Panc1 (cell line): ENCODE measurements around the gene ZNF335. TPM values are rescaled to one million over a fixed set of nuclear protein-coding genes. Genes with fewer than 3 reads are reported as not detected.

Experiments used
- ATAC-seq: fragments of 200-7000 bp; cut with Tn5 transposase; 2 replicates; pipeline ENCODE4 v1.9.1; 2020; ENCODE audit warnings: mild to moderate bottlenecking, moderate library complexity
- BruUV-seq: library from RNA; stranded (reverse); fragments of 400-500 nt; replicated peaks from 2 replicates; lab custom pipeline; 2021; lab: Mats Ljungman, UMichigan
- CTCF ChIA-PET: fragments of 300-600 bp; sonication (Branson Sonifier 250); formaldehyde crosslinking; loops from one replicate; lab custom pipeline; 2022; ENCODE audit warnings: antibody characterized with exemption; lab: Charles Lee
- POLR2A ChIA-PET: fragments of 300-600 bp; sonication (Branson Sonifier 250); formaldehyde crosslinking; loops from one replicate; lab custom pipeline; 2022; ENCODE audit warnings: antibody characterized with exemption; lab: Charles Lee
- DNase-seq: peaks from one replicate; pipeline ENCODE4 v3.0.0-alpha.2; 2010; ENCODE audit warnings: low read depth, low spot score
- H3K27ac ChIP-seq: 2 replicates; pipeline ENCODE4 v1.5.1; 2011; ENCODE audit warnings: mild to moderate bottlenecking, low read length, inconsistent platforms
- H3K27me3 ChIP-seq: fragments of 200-500 bp; sonication (Bioruptor generic); 2 replicates; pipeline ENCODE4 v1.6.0; 2014; ENCODE audit warnings: low read length, inconsistent platforms; ENCODE audit not compliant: control insufficient read depth, insufficient read depth
- H3K36me3 ChIP-seq: fragments of 200-500 bp; sonication (Bioruptor generic); 2 replicates; pipeline ENCODE4 v1.5.1; 2014; ENCODE audit warnings: inconsistent platforms, mild to moderate bottlenecking, low read length, moderate library complexity; ENCODE audit not compliant: control insufficient read depth, insufficient read depth
- H3K4me1 ChIP-seq: 2 replicates; pipeline ENCODE4 v1.5.1; 2011; ENCODE audit warnings: inconsistent platforms, mild to moderate bottlenecking, low read length, moderate library complexity; ENCODE audit not compliant: control insufficient read depth, insufficient read depth
- H3K4me3 ChIP-seq, 2 experiments: 2 replicates each; pipeline ENCODE4 v1.5.1; 2011 to 2012; ENCODE audit warnings: low read depth in 2 of 2, low read length in 2 of 2, mild to moderate bottlenecking in 2 of 2, inconsistent platforms in 1 of 2, moderate library complexity in 1 of 2
- H3K9me3 ChIP-seq: fragments of 200-500 bp; sonication (Bioruptor generic); 2 replicates; pipeline ENCODE4 v1.5.1; 2014; ENCODE audit warnings: low read depth, mild to moderate bottlenecking, inconsistent platforms, low read length, moderate library complexity; ENCODE audit not compliant: control insufficient read depth, insufficient read depth
- POLR2AphosphoS5 ChIP-seq: IDR thresholded peaks from 2 replicates; pipeline ENCODE4 v1.6.1; 2012; ENCODE audit warnings: mild to moderate bottlenecking, low read depth, low read length, moderate library complexity
- SIN3A ChIP-seq: IDR thresholded peaks from 2 replicates; pipeline ENCODE4 v1.6.1; 2012; ENCODE audit warnings: low read depth, mild to moderate bottlenecking, low read length, moderate library complexity, borderline replicate concordance; ENCODE audit not compliant: insufficient read depth
- TCF7L2 ChIP-seq: IDR thresholded peaks from 2 replicates; pipeline ENCODE4 v1.6.1; 2011; ENCODE audit warnings: mild to moderate bottlenecking, low read depth, low read length, inconsistent platforms
- in situ Hi-C: cut with HindIII; loops from 2 replicates; pipeline ENCODE4 v1.10.0; 2016; ENCODE audit warnings: low sequenced_read_pairs, low pct_unique_long_range_greater_than_20kb
- intact Hi-C: fragments of 100-400 bp; cut with micrococcal nuclease; formaldehyde crosslinking; loops from one replicate; pipeline ENCODE4 v1.10.0; 2022; ENCODE audit not compliant: unreplicated experiment
- total RNA-seq: library from RNA; stranded (reverse); gene quantifications from one replicate; pipeline ENCODE4 v1.2.1, GENCODE V29; 2021; ENCODE audit not compliant: unreplicated experiment
- TF ChIP-seq, protein P1 (sequence below): fragments of 450-650 bp; IDR thresholded peaks from 2 replicates; pipeline ENCODE4 v1.5.1; 2017; ENCODE audit warnings: mild to moderate bottlenecking
- TF ChIP-seq, protein P2 (sequence below), 2 experiments: IDR thresholded peaks; 2 replicates each; pipeline ENCODE4 v1.6.1; 2011 to 2012; ENCODE audit warnings: low read depth in 2 of 2, control low read depth in 1 of 2, low read length in 1 of 2, mild to moderate bottlenecking in 1 of 2, moderate library complexity in 1 of 2; ENCODE audit not compliant: insufficient read depth in 1 of 2

The ZNF335 gene
- total RNA-seq, 1 experiment from 2014 or later: 31.1 TPM

DNA sequence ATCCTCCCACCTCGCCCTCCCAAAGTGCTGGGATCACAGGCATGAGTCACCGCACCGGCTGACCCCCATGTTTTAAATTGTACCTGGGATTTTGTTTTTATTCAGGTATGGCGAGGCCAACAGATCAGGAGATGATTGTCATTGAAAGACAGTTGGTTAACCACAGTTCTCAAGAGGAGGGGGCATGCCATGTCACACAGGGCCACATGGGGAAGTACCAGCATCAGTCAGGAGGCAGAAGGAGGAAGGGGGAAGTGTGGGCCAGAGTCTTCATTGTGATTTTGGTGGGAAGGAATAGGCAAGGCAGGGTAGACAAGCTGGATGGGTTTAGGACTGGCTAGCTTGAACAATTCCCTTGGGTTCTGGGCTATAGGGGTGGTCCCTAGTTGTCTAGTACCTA is 26.8 kb upstream of the ZNF335 start:
- Histone ChIP-seq H3K27me3 (no peaks in the 10 kb centered on the region), H3K4me3 (no peak overlapping the region), H3K36me3 (no peaks in the 10 kb centered on the region), H3K27ac (no peak overlapping the region), H3K4me1 (peaks cover 14% of the 10 kb centered on the region), H3K9me3 (no peaks in the 10 kb centered on the region)
- in situ Hi-C loops (no loop called here), intact Hi-C loops (no loop called here)
- DNase-seq (no peak), ATAC-seq (no peak)
- TF ChIP-seq, protein P1, sequence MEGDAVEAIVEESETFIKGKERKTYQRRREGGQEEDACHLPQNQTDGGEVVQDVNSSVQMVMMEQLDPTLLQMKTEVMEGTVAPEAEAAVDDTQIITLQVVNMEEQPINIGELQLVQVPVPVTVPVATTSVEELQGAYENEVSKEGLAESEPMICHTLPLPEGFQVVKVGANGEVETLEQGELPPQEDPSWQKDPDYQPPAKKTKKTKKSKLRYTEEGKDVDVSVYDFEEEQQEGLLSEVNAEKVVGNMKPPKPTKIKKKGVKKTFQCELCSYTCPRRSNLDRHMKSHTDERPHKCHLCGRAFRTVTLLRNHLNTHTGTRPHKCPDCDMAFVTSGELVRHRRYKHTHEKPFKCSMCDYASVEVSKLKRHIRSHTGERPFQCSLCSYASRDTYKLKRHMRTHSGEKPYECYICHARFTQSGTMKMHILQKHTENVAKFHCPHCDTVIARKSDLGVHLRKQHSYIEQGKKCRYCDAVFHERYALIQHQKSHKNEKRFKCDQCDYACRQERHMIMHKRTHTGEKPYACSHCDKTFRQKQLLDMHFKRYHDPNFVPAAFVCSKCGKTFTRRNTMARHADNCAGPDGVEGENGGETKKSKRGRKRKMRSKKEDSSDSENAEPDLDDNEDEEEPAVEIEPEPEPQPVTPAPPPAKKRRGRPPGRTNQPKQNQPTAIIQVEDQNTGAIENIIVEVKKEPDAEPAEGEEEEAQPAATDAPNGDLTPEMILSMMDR: no peak
- TF ChIP-seq, protein P2, sequence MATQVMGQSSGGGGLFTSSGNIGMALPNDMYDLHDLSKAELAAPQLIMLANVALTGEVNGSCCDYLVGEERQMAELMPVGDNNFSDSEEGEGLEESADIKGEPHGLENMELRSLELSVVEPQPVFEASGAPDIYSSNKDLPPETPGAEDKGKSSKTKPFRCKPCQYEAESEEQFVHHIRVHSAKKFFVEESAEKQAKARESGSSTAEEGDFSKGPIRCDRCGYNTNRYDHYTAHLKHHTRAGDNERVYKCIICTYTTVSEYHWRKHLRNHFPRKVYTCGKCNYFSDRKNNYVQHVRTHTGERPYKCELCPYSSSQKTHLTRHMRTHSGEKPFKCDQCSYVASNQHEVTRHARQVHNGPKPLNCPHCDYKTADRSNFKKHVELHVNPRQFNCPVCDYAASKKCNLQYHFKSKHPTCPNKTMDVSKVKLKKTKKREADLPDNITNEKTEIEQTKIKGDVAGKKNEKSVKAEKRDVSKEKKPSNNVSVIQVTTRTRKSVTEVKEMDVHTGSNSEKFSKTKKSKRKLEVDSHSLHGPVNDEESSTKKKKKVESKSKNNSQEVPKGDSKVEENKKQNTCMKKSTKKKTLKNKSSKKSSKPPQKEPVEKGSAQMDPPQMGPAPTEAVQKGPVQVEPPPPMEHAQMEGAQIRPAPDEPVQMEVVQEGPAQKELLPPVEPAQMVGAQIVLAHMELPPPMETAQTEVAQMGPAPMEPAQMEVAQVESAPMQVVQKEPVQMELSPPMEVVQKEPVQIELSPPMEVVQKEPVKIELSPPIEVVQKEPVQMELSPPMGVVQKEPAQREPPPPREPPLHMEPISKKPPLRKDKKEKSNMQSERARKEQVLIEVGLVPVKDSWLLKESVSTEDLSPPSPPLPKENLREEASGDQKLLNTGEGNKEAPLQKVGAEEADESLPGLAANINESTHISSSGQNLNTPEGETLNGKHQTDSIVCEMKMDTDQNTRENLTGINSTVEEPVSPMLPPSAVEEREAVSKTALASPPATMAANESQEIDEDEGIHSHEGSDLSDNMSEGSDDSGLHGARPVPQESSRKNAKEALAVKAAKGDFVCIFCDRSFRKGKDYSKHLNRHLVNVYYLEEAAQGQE (IDR thresholded peaks at IDR 0.05; ENCODE audit: insufficient read depth in 1 of 2, low read depth in 2 of 2, low read length in 1 of 2): no peak
- no peak for TF ChIP-seq TCF7L2
- TF ChIP-seq SIN3A: no peak
- TF ChIP-seq POLR2AphosphoS5: no peak
- POLR2A ChIA-PET: no interaction called here
- CTCF ChIA-PET: no interaction called here
- BruUV-seq: no TSS peak

DNA sequence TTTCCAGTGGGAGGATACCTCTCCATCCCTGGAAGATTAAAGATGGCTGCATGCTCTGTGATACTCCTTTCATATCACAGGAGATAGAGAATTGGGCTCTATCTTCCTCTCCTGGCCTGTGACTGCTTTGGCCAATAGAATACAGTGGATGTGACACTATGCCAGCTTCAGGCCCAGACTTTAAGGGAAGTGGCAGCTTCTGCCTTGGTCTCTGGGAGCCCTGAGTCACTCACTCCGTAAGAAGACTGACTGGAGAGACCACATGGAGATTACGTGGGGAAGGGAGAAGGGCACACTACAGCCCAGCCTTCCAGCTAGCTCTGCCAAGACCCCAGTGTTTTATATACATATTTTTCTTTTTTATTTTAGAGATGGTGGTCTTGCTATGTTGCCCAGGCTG is 26.3 kb upstream of the ZNF335 start:
- in situ Hi-C loops: no loop called here
- ChIA-PET POLR2A (no interaction called here), CTCF (no interaction called here)
- peaks cover 18% of the 10 kb centered on the region for H3K4me1 ChIP-seq
- no peak overlapping the region for H3K27ac ChIP-seq
- no TSS peak for BruUV-seq
- intact Hi-C loops: no loop called here
- DNase-seq (no peak), ATAC-seq (no peak)
- no peak overlapping the region for H3K4me3 ChIP-seq
- TF ChIP-seq, protein P1: no peak
- TF ChIP-seq SIN3A (no peak), POLR2AphosphoS5 (no peak), TCF7L2 (no peak)
- TF ChIP-seq, protein P2 (IDR thresholded peaks at IDR 0.05; ENCODE audit: insufficient read depth in 1 of 2, low read depth in 2 of 2, low read length in 1 of 2): no peak
- no peaks in the 10 kb centered on the region for H3K9me3 ChIP-seq
- no peaks in the 10 kb centered on the region for H3K36me3 ChIP-seq
- H3K27me3 ChIP-seq: no peaks in the 10 kb centered on the region
